Measurements from ENCODE around the gene RNU6-8.

Gene RNU6-8

GRCh38 chr14:32202998-32203882, at the start of gene RNU6-8:
TSS of gene RNU6-8 (minus strand) at chr14:32203269.
- peak; percentile 89 for DNase-seq

DNA sequence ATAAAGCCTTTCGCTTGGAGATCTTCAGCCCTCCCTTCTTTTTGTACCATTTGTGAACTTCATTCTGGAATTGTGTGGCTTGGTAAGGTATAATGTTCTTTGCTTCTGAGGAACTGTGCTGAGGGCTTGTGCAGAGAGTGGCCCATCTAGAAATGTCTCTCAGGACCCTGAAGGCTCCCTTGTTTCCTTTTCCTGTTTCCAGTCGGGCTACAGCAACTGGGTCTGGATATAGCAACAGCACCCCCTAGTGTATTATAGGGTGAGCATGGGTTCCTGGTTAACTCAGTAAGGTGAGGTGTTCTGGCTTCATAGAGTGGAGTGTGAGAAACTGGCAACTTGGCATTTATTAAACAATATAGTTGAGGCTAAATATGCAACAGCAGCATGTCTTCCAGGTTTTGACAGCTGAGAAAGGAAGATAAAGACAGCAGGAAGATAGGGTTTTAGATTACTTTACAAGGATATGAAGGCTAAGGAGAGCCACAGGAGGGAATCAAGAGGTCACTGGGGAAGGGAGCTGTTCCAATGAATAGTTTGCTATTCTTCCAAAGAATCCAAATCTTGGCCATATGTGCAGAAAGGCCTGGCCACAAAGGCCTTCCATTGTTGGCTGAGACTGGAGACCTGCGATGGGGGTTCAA, 49.1 kb upstream of the RNU6-8 start:
- DNase-seq: peak; percentile 54 to 75

DNA sequence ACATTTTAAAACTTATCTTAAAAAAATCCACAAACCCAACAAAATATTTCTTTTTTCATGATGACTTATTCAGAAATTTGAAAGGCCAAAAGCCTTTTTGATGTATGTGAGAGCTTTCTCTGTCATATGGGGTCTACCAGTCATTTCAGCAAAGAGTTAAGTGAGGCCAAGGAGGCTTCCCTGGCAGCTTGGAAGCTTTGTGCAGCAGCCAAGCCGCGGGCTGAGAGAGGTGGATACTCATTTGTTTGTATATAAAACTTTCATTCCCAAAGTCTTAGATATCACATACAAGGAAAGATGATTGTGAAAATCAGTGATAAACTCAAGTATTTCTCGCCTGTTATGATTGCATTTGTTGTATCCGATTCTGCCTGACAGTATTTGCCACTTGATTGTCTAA, 48.5 kb upstream of the RNU6-8 start:
- DNase-seq: no peak

DNA sequence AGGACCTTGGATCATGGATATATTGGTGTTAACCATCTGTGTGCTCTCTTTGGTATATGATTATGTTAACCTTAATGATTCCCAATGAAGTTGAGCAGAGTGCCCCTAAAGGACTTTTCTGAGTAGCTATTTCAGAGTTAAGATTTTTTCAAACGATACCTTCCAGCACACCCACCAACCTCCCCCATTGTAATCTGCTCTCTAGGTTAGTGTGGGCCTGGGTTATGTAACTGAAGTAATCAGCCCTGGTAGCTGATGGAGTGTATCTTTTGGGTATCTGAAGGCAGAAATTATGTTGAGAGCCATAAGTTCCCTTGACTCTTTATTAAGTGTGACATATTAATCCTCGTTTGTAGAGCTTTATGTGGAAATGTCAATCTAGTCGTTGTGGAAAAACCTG, 47.6 kb upstream of the RNU6-8 start:
- DNase-seq: no peak

GRCh38 chr14:32249780-32250179, 46.7 kb upstream of the RNU6-8 start:
- DNase-seq: no peak

GRCh38 chr14:32249371-32249770, 46.3 kb upstream of the RNU6-8 start:
- DNase-seq: no peak

DNA sequence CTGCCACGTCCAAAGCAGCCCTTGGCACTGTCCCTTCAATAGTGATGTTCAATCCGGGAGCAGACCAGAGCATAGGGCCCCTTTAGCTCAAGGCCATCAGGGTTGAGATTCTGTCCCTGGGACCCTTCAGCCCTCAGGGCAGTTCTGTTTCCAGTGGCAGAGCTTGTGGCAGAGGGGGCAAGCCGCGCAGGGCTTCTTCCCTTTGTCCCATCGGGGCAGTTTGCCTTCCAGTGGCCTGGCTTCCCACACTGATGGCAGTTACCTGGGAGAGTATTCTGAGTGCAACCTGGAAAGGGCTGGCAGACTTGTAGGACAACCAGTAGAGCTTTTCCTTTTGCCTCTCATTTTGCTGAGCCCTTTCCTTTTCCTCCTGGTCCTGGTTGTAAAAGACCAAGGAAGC, 43.7 kb upstream of the RNU6-8 start:
- no peak for DNase-seq

- no peak for DNase-seq
Observed at GRCh38 chr14:32244404-32244803, 41.3 kb upstream of the RNU6-8 start.

GRCh38 chr14:32233260-32233659, 30.2 kb upstream of the RNU6-8 start:
- no peak for DNase-seq

DNA sequence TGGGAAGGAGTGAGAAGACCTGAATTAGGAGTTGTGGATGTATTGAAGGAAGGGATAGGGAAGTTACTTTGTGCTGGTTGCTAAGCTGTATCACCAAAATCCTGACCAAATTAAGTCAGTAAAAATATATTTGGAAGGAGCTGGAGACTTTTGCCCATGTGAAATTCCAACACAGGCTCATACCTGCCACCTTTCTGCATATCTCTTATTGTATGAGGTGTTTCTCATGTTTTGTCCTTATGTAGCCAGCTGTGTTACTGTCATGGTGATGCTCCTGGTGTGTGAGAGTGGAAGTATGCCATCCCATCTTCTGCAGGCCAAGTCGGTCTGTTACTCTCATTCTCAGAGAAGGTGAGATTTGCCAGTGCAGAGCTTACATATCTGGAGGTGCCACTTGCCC, 29.4 kb upstream of the RNU6-8 start:
- no peak for DNase-seq

GRCh38 chr14:32230695-32231280, 27.7 kb upstream of the RNU6-8 start:
- DNase-seq: no peak

DNA sequence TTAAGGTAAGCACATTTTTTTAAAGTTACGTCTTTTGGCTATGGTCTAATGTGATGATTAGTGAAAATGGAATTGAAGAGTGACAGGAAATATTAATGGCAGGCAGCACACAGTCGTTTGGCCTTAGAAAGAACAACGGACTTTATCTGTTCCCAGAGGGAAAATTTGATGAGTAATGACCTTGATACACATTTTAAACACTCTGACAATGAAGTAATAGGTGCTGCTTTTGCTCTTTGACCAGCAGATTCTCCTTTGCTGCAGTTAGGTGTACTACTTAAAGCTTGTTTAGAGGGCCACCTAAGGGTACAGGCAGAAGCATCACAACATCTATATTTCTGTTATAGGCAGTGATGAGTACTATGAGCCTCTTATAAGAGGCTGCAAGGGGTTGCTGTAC, 27.1 kb upstream of the RNU6-8 start:
- DNase-seq: no peak

- no peak for DNase-seq
Observed at GRCh38 chr14:32226056-32226455, 23.0 kb upstream of the RNU6-8 start.

DNA sequence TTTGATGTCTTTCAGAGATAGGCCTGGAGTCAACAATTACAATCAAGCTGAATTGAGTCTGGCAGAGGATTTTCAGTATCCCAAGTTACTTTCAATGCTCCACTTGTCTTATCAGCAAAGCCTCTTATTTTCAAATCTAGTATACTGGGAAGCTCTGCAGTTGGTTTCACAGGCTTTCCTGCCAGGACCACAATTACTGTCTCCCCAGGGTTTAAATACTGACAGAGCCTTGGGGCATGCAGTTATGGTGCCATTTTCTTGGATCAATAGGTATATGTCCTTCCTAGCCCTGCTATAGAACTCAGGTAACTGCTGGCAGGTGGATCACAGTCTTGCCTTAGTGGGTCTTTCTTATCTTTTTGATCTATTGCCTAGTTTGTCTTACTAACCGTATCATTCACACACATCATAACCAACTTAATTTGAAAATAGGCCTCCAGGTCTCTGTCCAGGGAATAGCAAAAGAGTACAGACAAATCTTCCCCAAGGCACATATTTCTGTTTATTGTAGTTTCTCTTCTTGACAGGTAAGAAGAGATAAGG, 22.4 kb upstream of the RNU6-8 start:
- no peak for DNase-seq

DNA sequence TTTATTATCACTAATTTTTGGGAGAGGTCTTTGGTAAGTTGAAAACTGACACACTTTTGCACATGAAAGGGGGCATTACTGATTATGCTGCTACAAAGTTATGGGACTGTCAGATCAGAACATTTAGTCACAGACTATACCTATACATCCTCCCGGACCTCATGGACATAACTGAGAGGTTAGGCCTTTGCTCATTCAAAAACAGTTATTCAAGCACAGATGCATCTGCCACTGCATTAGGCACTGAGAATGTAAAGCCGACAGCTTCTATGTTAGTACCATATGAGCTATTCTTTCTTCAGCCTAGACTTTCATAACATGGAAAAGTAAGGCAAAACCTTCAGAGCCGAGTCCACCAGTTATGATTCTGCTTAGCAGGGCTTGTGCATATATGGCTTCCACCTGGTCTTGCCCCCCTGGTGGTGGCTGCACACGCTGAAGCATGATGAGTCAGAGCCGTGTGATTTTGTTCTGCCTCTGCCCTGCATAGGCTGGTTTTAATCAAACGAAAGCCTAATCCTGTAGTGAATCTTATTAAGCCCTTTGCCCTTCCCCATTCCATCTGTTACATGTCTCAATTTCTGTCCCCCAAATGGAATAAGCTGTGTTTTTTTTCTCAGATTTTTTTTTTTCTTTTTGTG, 21.8 kb upstream of the RNU6-8 start:
- DNase-seq: no peak

GRCh38 chr14:32217301-32217700, 14.2 kb upstream of the RNU6-8 start:
- DNase-seq: no peak

- DNase-seq: no peak
Observed at GRCh38 chr14:32212833-32213232, 9.8 kb upstream of the RNU6-8 start.

DNA sequence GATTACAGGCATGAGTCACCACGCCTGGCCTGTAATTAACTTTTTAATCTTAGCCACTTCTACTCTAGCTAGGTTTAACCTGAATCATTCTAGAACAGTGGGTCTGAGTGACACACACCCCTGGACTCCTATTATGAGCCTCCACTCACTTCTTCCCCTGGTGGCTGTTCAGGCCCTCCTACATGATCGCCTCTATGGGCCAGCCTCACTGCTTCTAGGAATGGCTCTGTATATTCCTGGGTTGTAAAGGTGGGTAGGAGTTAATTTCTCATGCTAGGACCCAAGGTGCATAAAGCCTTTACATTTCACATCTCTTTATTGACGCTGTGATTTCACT, 8.0 kb upstream of the RNU6-8 start:
- DNase-seq: no peak

- no peak for DNase-seq
Observed at GRCh38 chr14:32209471-32209870, 6.4 kb upstream of the RNU6-8 start.

DNA sequence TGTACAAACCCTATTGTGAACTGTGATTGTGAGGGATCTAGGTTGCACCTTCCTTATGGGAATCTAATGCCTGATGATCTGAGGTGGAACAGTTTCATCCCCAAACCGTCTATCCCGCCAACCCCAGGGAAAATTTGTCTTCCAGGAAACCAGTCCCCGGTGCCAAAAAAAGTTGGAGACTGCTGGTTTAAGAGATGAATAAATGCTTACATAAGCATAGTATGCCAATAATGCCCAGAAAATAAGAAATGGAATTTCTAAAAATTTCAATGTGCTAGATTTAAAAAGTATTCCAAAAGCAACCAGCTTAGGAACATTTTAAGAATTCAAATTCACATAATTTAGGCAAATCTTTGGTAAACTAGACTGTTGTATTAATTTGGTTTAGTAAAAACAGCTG, 5.4 kb upstream of the RNU6-8 start:
- no peak for DNase-seq

GRCh38 chr14:32206552-32206951, 3.5 kb upstream of the RNU6-8 start:
- DNase-seq: no peak

- peak in 1 of 2 donors; percentile 3 for DNase-seq
Observed at GRCh38 chr14:32205984-32206383, 2.9 kb upstream of the RNU6-8 start.

DNA sequence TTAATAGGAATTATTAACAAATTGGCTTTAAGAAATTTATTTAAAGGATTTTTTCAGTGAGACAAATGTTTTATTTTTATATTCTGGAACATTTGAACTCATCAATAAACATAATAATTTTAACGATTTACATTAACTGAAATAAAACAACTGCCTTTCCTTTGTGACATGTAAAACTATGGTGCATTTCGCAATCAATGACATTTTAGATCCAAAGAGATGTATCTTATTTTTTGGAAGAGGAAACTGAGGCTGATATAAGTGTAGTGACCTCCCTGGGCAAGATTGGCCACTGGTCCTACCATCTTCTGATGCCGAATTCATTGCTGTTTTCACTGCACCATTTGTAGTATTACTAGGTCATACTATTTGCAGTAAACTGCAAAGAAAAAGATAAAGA, 2.5 kb upstream of the RNU6-8 start:
- DNase-seq: no peak
